IMR-90 (cell line): ENCODE measurements around the gene DENND1A. TPM values are rescaled to one million over a fixed set of nuclear protein-coding genes. Genes with fewer than 3 reads are reported as not detected.

Source experiments
- ATAC-seq: fragments of 200-7000 bp; cut with Tn5 transposase; 2 replicates; pipeline ENCODE4 v1.9.1; 2020; ENCODE audit warnings: low read depth, mild to moderate bottlenecking, moderate library complexity
- BruUV-seq: library from RNA; stranded (reverse); fragments of 400-500 nt; replicated peaks from 2 replicates; lab custom pipeline; 2021; lab: Mats Ljungman, UMichigan
- CTCF ChIA-PET: fragments of 300-600 bp; formaldehyde crosslinking; extraction: SDS; loops from one replicate; lab custom pipeline; 2021; ENCODE audit warnings: antibody characterized with exemption; lab: Yijun Ruan, JAX
- POLR2A ChIA-PET: fragments of 300-600 bp; sonication (Branson Sonifier 250); formaldehyde crosslinking; loops from one replicate; lab custom pipeline; 2022; ENCODE audit warnings: antibody characterized with exemption; ENCODE audit not compliant: unreplicated experiment; lab: Charles Lee
- DNase-seq: peaks from one replicate; pipeline ENCODE4 v3.0.0; 2013
- H2AFZ ChIP-seq: replicated peaks from 2 replicates; pipeline ENCODE3; 2013; ENCODE audit warnings: low read length, mild to moderate bottlenecking; ENCODE audit not compliant: poor library complexity
- H2AK5ac ChIP-seq: 2 replicates; pipeline ENCODE4 v1.6.1; 2013; ENCODE audit warnings: low read depth, low read length, inconsistent platforms
- H2AK9ac ChIP-seq: replicated peaks from 2 replicates; pipeline ENCODE3; 2013; ENCODE audit warnings: mild to moderate bottlenecking, low read depth, low read length, moderate library complexity; ENCODE audit not compliant: poor library complexity
- H2BK120ac ChIP-seq: 2 replicates; pipeline ENCODE4 v1.6.1; 2013; ENCODE audit warnings: low read depth, low read length, inconsistent platforms
- H2BK15ac ChIP-seq: 3 replicates; pipeline ENCODE4 v1.6.1; 2013; ENCODE audit warnings: low read depth, low read length, inconsistent platforms
- H2BK20ac ChIP-seq: 2 replicates; pipeline ENCODE4 v1.6.1; 2013; ENCODE audit warnings: low read depth, mild to moderate bottlenecking, inconsistent platforms, low read length, moderate library complexity
- H2BK5ac ChIP-seq: 2 replicates; pipeline ENCODE4 v1.6.1; 2013; ENCODE audit warnings: mild to moderate bottlenecking, low read depth, low read length, inconsistent platforms; ENCODE audit not compliant: poor library complexity, severe bottlenecking
- H3K14ac ChIP-seq: replicated peaks from 2 replicates; pipeline ENCODE4 v1.6.1; 2013; ENCODE audit warnings: low read depth, low read length, inconsistent platforms
- H3K18ac ChIP-seq: 2 replicates; pipeline ENCODE4 v1.6.1; 2013; ENCODE audit warnings: low read depth, low read length, control low read depth
- H3K23ac ChIP-seq: 2 replicates; pipeline ENCODE4 v1.6.1; 2013; ENCODE audit warnings: low read depth, low read length, inconsistent platforms
- H3K27ac ChIP-seq: 2 replicates; pipeline ENCODE4 v1.5.1; 2013; ENCODE audit warnings: mild to moderate bottlenecking, control low read depth, low read length; ENCODE audit not compliant: insufficient read depth
- H3K27me3 ChIP-seq: 2 replicates; pipeline ENCODE4 v1.6.1; 2013; ENCODE audit warnings: low read length; ENCODE audit not compliant: control insufficient read depth, insufficient read depth
- H3K36me3 ChIP-seq: 2 replicates; pipeline ENCODE4 v1.6.1; 2013; ENCODE audit warnings: low read length, mixed read lengths; ENCODE audit not compliant: control insufficient read depth, insufficient read depth
- H3K4ac ChIP-seq: 2 replicates; pipeline ENCODE4 v1.6.1; 2013; ENCODE audit warnings: low read depth, low read length, inconsistent platforms
- H3K4me1 ChIP-seq: 2 replicates; pipeline ENCODE4 v1.6.1; 2013; ENCODE audit warnings: low read length, mixed read lengths; ENCODE audit not compliant: control insufficient read depth, insufficient read depth
- H3K4me2 ChIP-seq: 2 replicates; pipeline ENCODE4 v1.6.1; 2013; ENCODE audit warnings: low read depth, mild to moderate bottlenecking, control low read depth, low read length, moderate library complexity
- H3K4me3 ChIP-seq: 2 replicates; pipeline ENCODE4 v1.5.1; 2013; ENCODE audit warnings: low read depth, mild to moderate bottlenecking, control low read depth, low read length, moderate library complexity; ENCODE audit not compliant: insufficient read depth
- H3K56ac ChIP-seq: 2 replicates; pipeline ENCODE4 v1.6.1; 2013; ENCODE audit warnings: low read length, inconsistent platforms; ENCODE audit not compliant: insufficient read depth; ENCODE audit errors: extremely low read depth
- H3K79me1 ChIP-seq, 2 experiments: 2 replicates each; pipeline ENCODE4 v1.6.1; 2013; ENCODE audit warnings: low read length in 2 of 2, inconsistent platforms in 1 of 2, low read depth in 1 of 2
- H3K9ac ChIP-seq: 2 replicates; pipeline ENCODE4 v1.6.1; 2013; ENCODE audit warnings: low read depth, low read length, control low read depth
- H3K9me1 ChIP-seq: 2 replicates; pipeline ENCODE4 v1.6.1; 2013; ENCODE audit warnings: low read length, inconsistent platforms; ENCODE audit not compliant: insufficient read depth
- H3K9me3 ChIP-seq: 2 replicates; pipeline ENCODE4 v1.6.1; 2013; ENCODE audit warnings: low read length; ENCODE audit not compliant: control insufficient read depth, insufficient read depth
- H4K20me1 ChIP-seq: 2 replicates; pipeline ENCODE4 v1.6.1; 2013; ENCODE audit warnings: low read length, inconsistent platforms; ENCODE audit not compliant: insufficient read depth
- H4K5ac ChIP-seq: 2 replicates; pipeline ENCODE4 v1.6.1; 2013; ENCODE audit warnings: mild to moderate bottlenecking, low read depth, low read length, control low read depth
- H4K8ac ChIP-seq, 2 experiments: 2 replicates each; pipeline ENCODE4 v1.6.1; 2013; ENCODE audit warnings: low read depth in 2 of 2, low read length in 2 of 2, control low read depth in 1 of 2, inconsistent platforms in 1 of 2
- H4K91ac ChIP-seq: 2 replicates; pipeline ENCODE4 v1.6.1; 2013; ENCODE audit warnings: low read depth, low read length, inconsistent platforms; ENCODE audit not compliant: insufficient read depth
- BHLHE40 ChIP-seq: fragments of 150-350 bp; IDR thresholded peaks from 2 replicates; pipeline ENCODE4 v1.6.1; 2016; ENCODE audit warnings: mild to moderate bottlenecking, low read depth, low read length
- CEBPB ChIP-seq: IDR thresholded peaks from 2 replicates; pipeline ENCODE4 v1.6.1; 2012; ENCODE audit warnings: low read depth, low read length, improper control_type of control experiment
- CHD1 ChIP-seq: IDR thresholded peaks from 2 replicates; pipeline ENCODE4 v1.6.1; 2012; ENCODE audit warnings: low read depth, low read length, improper control_type of control experiment
- ELK1 ChIP-seq: fragments of 150-350 bp; IDR thresholded peaks from 2 replicates; pipeline ENCODE4 v1.6.1; 2016; ENCODE audit warnings: low read depth, mild to moderate bottlenecking, low read length, moderate library complexity, borderline replicate concordance
- FOS ChIP-seq: fragments of 150-350 bp; IDR thresholded peaks from 2 replicates; pipeline ENCODE4 v1.6.1; 2016; ENCODE audit warnings: low read depth, low read length
- MAFK ChIP-seq: IDR thresholded peaks from 2 replicates; pipeline ENCODE4 v1.6.1; 2012; ENCODE audit warnings: low read depth, low read length, improper control_type of control experiment
- MAZ ChIP-seq: IDR thresholded peaks from 2 replicates; pipeline ENCODE4 v1.6.1; 2012; ENCODE audit warnings: low read depth, mild to moderate bottlenecking, low read length, improper control_type of control experiment, moderate library complexity, borderline replicate concordance
- MXI1 ChIP-seq: IDR thresholded peaks from 2 replicates; pipeline ENCODE4 v1.6.1; 2012; ENCODE audit warnings: low read depth, mild to moderate bottlenecking, low read length, moderate library complexity, borderline replicate concordance
- NFE2L2 ChIP-seq: fragments of 150-350 bp; IDR thresholded peaks from 2 replicates; pipeline ENCODE4 v1.6.1; 2016; ENCODE audit warnings: low read depth, mild to moderate bottlenecking, low read length
- POLR2A ChIP-seq: IDR thresholded peaks from 2 replicates; pipeline ENCODE4 v1.6.1; 2012; ENCODE audit warnings: mild to moderate bottlenecking, low read depth, low read length
- RAD21 ChIP-seq: IDR thresholded peaks from 2 replicates; pipeline ENCODE4 v1.6.1; 2012; ENCODE audit warnings: low read length, improper control_type of control experiment
- RCOR1 ChIP-seq: IDR thresholded peaks from 2 replicates; pipeline ENCODE4 v1.6.1; 2012; ENCODE audit warnings: mild to moderate bottlenecking, low read length, improper control_type of control experiment; ENCODE audit not compliant: insufficient replicate concordance
- RFX5 ChIP-seq: IDR thresholded peaks from 2 replicates; pipeline ENCODE4 v1.8.0; 2012; ENCODE audit warnings: low read depth, mild to moderate bottlenecking, low read length, moderate library complexity
- SMC3 ChIP-seq: fragments of 150-350 bp; IDR thresholded peaks from 2 replicates; pipeline ENCODE4 v1.6.1; 2016; ENCODE audit warnings: low read depth, mild to moderate bottlenecking, antibody characterized with exemption, low read length, moderate library complexity
- USF2 ChIP-seq: fragments of 150-350 bp; IDR thresholded peaks from 2 replicates; pipeline ENCODE4 v1.6.1; 2017; ENCODE audit warnings: mild to moderate bottlenecking, antibody characterized with exemption, low read length, low read depth
- WGBS, 2 experiments: methylation state at CpG; one replicate each; pipeline versions ENCODE4 v1.1.5 to v1.1.7; 2013; ENCODE audit warnings: missing lambda C conversion rate in 2 of 2; ENCODE audit not compliant: insufficient read length in 1 of 2; ENCODE audit errors: extremely low coverage in 2 of 2; 5-methylcytosine and 5-hydroxymethylcytosine counted together
- dilution Hi-C: fragments of 300-500 bp; cut with HindIII; formaldehyde crosslinking; loops from one replicate; pipeline ENCODE4 v1.14.3; 2018; ENCODE audit warnings: low sequenced_read_pairs; ENCODE audit not compliant: unreplicated experiment
- in situ Hi-C: fragments of 300-500 bp; cut with MboI; formaldehyde crosslinking; loops from 3 replicates; pipeline ENCODE4 v1.14.3; 2019; ENCODE audit warnings: low sequenced_read_pairs, inconsistent platforms, mixed read lengths
- intact Hi-C: fragments of 100-400 bp; cut with micrococcal nuclease; formaldehyde crosslinking; loops from 2 replicates; pipeline ENCODE4 v1.10.0; 2022
- polyA plus RNA-seq, 3 experiments: library from polyadenylated mRNA; depleted of rRNA; stranded (reverse); fragments of >200 nt; gene quantifications; 2 replicates each; pipeline ENCODE4 v1.2.3, GENCODE V29; 2012; ENCODE audit warnings: low replicate concordance in 1 of 3
- total RNA-seq: library from RNA; depleted of rRNA; stranded (reverse); fragments of >200 nt; gene quantifications from 2 replicates; pipeline ENCODE4 v1.2.3, GENCODE V29; 2012
- TF ChIP-seq, protein P1 (sequence below): conservative IDR thresholded peaks from 2 replicates; pipeline ENCODE4 v1.5.1; 2012; ENCODE audit warnings: mild to moderate bottlenecking, low read depth, low read length, improper control_type of control experiment

DENND1A gene
- total and polyA plus RNA-seq, 2 of the 4 experiments (the other 2 are of a cell fraction), result 21.4 to 27.6 TPM

DNA sequence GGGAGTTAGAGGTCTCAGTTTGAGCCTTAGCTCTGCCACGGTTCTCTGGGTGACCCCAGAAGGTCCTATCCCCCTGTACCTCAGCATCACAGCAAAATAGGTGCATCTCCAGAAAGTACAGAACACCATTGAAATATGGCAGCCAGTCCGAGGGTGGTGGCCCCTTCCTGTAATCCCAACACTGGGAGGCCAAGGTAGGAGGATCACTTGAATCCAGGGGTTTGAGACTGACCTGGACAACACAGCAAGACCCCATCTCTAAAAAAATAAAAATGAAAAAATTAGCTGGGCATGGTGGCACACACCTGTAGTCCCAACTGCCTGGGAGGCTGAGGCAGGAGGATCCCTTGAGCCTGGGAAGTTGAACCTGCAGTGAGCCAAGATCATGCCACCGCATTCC, 580.9 kb downstream of the DENND1A start:
- TF ChIP-seq, protein P1, sequence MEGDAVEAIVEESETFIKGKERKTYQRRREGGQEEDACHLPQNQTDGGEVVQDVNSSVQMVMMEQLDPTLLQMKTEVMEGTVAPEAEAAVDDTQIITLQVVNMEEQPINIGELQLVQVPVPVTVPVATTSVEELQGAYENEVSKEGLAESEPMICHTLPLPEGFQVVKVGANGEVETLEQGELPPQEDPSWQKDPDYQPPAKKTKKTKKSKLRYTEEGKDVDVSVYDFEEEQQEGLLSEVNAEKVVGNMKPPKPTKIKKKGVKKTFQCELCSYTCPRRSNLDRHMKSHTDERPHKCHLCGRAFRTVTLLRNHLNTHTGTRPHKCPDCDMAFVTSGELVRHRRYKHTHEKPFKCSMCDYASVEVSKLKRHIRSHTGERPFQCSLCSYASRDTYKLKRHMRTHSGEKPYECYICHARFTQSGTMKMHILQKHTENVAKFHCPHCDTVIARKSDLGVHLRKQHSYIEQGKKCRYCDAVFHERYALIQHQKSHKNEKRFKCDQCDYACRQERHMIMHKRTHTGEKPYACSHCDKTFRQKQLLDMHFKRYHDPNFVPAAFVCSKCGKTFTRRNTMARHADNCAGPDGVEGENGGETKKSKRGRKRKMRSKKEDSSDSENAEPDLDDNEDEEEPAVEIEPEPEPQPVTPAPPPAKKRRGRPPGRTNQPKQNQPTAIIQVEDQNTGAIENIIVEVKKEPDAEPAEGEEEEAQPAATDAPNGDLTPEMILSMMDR, result no peak
- TF ChIP-seq CEBPB, result no peak
- TF ChIP-seq RFX5, result no peak
- TF ChIP-seq RAD21, result no peak
- no peak for TF ChIP-seq MAFK
- no peak for TF ChIP-seq SMC3
- TF ChIP-seq USF2, result no peak
- no peak for TF ChIP-seq BHLHE40
- TF ChIP-seq POLR2A, result no peak
- TF ChIP-seq RCOR1, result no peak
- no peak for TF ChIP-seq MXI1
- no peak for TF ChIP-seq ELK1
- TF ChIP-seq NFE2L2, result no peak
- TF ChIP-seq CHD1, result no peak
- no peak for TF ChIP-seq FOS
- TF ChIP-seq MAZ, result no peak
- Histone ChIP-seq H2BK15ac (no peak overlapping the region), H3K9ac (no peak overlapping the region), H2AK9ac (no peak overlapping the region), H3K4ac (no peak overlapping the region), H4K8ac (no peak overlapping the region), H2BK120ac (no peak overlapping the region), H4K91ac (no peak overlapping the region), H3K9me3 (no peaks in the 10 kb centered on the region), H3K4me2 (no peak overlapping the region), H2BK20ac (no peak overlapping the region), H3K9me1 (peaks cover 4% of the 10 kb centered on the region), H3K56ac (no peak overlapping the region), H3K79me1 (no peaks in the 10 kb centered on the region), H3K27ac (no peak overlapping the region), H3K4me1 (peaks cover 2% of the 10 kb centered on the region; the same call in 1 of the 2 replicates), H4K5ac (no peak overlapping the region), H2AK5ac (no peak overlapping the region), H3K4me3 (no peak overlapping the region), H3K18ac (no peak overlapping the region), H2BK5ac (no peak overlapping the region), H3K36me3 (no peaks in the 10 kb centered on the region), H3K27me3 (peaks cover 36% of the 10 kb centered on the region), H3K23ac (no peak overlapping the region; the same call in 1 of the 2 replicates), H2AFZ (no peak overlapping the region), H4K20me1 (peaks cover 3% of the 10 kb centered on the region; the same call in 1 of the 2 replicates), H3K14ac (no peak overlapping the region)
- DNase-seq (no peak), ATAC-seq (no peak)
- no CpG with 5 or more reads among the region's 3 CpGs for WGBS, 2 experiments
- CTCF ChIA-PET, result interaction anchor here (1.0 to 1.6 kb wide), 5 partner anchors 11 to 273 kb away, joined by 3 to 6 read pairs (median 4); no protein-coding TSS in a partner anchor
- intact Hi-C loops (no loop called here), dilution Hi-C loops (no loop called here), in situ Hi-C loops (loop anchor here (25.0 kb wide), 1 partner anchor 512 kb away; the partner anchor contains the start of gene PDCL)
- POLR2A ChIA-PET, result no interaction called here
- no TSS peak for BruUV-seq
